ENCODE data around the gene ORAI3.

Gene ORAI3

GRCh38 chr16:31001507-31002249 lies 52.8 kb downstream of the ORAI3 start:
- peaks cover 3% of the 10 kb centered on the region; the same call in 1 of the 2 replicates for H3K4me1 ChIP-seq (ENCODE audit: control insufficient read depth, insufficient read depth, low read length)
- no peak overlapping the region for H3K4me3 ChIP-seq (ENCODE audit: low read length)
- no peaks in the 10 kb centered on the region for H3K9me3 ChIP-seq (ENCODE audit: control insufficient read depth, insufficient read depth, low read length)
- no peaks in the 10 kb centered on the region for H3K36me3 ChIP-seq (ENCODE audit: control insufficient read depth, insufficient read depth, low read length)
- no CpG with 5 or more reads among the region's 16 CpGs for WGBS (ENCODE audit: insufficient coverage, insufficient read length)
- H3K27me3 ChIP-seq (ENCODE audit: control insufficient read depth, insufficient read depth, low read length): no peaks in the 10 kb centered on the region
- DNase-seq (ENCODE audit: low read depth, low spot score): no peak
- H3K27ac ChIP-seq (ENCODE audit: low read length): no peak overlapping the region

GRCh38 chr16:31002250-31002700 lies 53.4 kb downstream of the ORAI3 start:
- Histone ChIP-seq H3K36me3 (ENCODE audit: control insufficient read depth, insufficient read depth, low read length) (no peaks in the 10 kb centered on the region), H3K27me3 (ENCODE audit: control insufficient read depth, insufficient read depth, low read length) (no peaks in the 10 kb centered on the region), H3K27ac (ENCODE audit: low read length) (no peak overlapping the region), H3K4me3 (ENCODE audit: low read length) (no peak overlapping the region), H3K9me3 (ENCODE audit: control insufficient read depth, insufficient read depth, low read length) (no peaks in the 10 kb centered on the region), H3K4me1 (ENCODE audit: control insufficient read depth, insufficient read depth, low read length) (peaks cover 3% of the 10 kb centered on the region; the same call in 1 of the 2 replicates)
- WGBS (ENCODE audit: insufficient coverage, insufficient read length): no CpG with 5 or more reads among the region's 10 CpGs
- DNase-seq (ENCODE audit: low read depth, low spot score): no peak

GRCh38 chr16:31002862-31003341 lies 54.0 kb downstream of the ORAI3 start:
- DNase-seq (ENCODE audit: low read depth, low spot score): no peak
- Histone ChIP-seq H3K4me1 (ENCODE audit: control insufficient read depth, insufficient read depth, low read length) (peaks cover under 1% of the 10 kb centered on the region; the same call in 1 of the 2 replicates), H3K27me3 (ENCODE audit: control insufficient read depth, insufficient read depth, low read length) (no peaks in the 10 kb centered on the region), H3K27ac (ENCODE audit: low read length) (no peak overlapping the region), H3K9me3 (ENCODE audit: control insufficient read depth, insufficient read depth, low read length) (no peaks in the 10 kb centered on the region), H3K36me3 (ENCODE audit: control insufficient read depth, insufficient read depth, low read length) (no peaks in the 10 kb centered on the region), H3K4me3 (ENCODE audit: low read length) (no peak overlapping the region)
- WGBS (ENCODE audit: insufficient coverage, insufficient read length): no CpG with 5 or more reads among the region's 9 CpGs

- Histone ChIP-seq H3K4me1 (ENCODE audit: control insufficient read depth, insufficient read depth, low read length) (no peaks in the 10 kb centered on the region), H3K27me3 (ENCODE audit: control insufficient read depth, insufficient read depth, low read length) (no peaks in the 10 kb centered on the region), H3K36me3 (ENCODE audit: control insufficient read depth, insufficient read depth, low read length) (no peaks in the 10 kb centered on the region), H3K9me3 (ENCODE audit: control insufficient read depth, insufficient read depth, low read length) (no peaks in the 10 kb centered on the region), H3K4me3 (ENCODE audit: low read length) (no peak overlapping the region), H3K27ac (ENCODE audit: low read length) (no peak overlapping the region)
- DNase-seq (ENCODE audit: low read depth, low spot score): no peak
- WGBS (ENCODE audit: insufficient coverage, insufficient read length): no CpG with 5 or more reads among the region's 6 CpGs
Observed at GRCh38 chr16:31003744-31004143, 54.9 kb downstream of the ORAI3 start.

Measured in iPS DF 6.9 (cell line).